ENCODE results near the gene PODN. TPM values are rescaled to one million over a fixed set of nuclear protein-coding genes. Genes with fewer than 3 reads are reported as not detected.

The PODN gene
- total RNA-seq, 1 donor = 9.1 TPM

- no peak overlapping the region for H3K4me3 ChIP-seq (ENCODE audit: low read depth, low read length)
- no peak for DNase-seq (ENCODE audit: low read depth)
- TF ChIP-seq, protein P1, sequence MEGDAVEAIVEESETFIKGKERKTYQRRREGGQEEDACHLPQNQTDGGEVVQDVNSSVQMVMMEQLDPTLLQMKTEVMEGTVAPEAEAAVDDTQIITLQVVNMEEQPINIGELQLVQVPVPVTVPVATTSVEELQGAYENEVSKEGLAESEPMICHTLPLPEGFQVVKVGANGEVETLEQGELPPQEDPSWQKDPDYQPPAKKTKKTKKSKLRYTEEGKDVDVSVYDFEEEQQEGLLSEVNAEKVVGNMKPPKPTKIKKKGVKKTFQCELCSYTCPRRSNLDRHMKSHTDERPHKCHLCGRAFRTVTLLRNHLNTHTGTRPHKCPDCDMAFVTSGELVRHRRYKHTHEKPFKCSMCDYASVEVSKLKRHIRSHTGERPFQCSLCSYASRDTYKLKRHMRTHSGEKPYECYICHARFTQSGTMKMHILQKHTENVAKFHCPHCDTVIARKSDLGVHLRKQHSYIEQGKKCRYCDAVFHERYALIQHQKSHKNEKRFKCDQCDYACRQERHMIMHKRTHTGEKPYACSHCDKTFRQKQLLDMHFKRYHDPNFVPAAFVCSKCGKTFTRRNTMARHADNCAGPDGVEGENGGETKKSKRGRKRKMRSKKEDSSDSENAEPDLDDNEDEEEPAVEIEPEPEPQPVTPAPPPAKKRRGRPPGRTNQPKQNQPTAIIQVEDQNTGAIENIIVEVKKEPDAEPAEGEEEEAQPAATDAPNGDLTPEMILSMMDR (IDR thresholded peaks at IDR 0.05; ENCODE audit: insufficient read depth, low read depth, low read length) = no peak
Measured at GRCh38 chr1:53130598-53130877, 68.5 kb downstream of the PODN start.

DNA sequence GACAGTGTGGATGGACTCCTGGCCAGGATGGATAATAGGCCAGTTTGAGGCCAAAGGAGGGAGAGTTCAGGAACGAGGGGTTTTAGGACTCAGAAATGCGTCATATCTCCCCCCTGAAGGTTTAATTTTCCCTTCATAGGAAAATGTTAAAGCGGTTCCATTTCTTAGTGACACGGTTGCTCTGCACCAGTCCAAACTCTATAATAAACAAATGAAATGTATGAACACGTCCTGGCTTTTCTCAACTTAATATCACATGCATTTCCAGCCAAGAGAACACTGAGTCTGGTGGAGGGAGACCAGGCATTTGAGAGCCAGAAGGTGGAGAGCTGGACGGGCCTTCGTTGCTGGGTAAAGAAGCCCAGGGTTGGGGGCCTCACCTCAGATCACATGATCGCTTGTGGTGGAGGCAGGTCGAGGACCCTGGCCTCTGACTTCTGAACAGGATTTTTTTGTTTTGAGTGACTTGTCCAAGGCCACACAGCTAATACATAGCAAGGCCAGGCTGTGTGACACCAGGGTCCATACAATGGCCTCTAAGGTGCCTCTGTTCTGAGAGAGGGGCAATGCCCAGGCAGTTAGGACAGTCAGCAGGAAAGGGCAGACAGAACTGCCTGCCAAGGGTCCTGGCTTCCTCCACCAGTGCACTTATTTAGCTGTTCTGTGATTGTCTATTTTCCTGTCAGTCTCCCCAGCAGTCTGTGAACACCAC is 69.0 kb downstream of the PODN start:
- TF ChIP-seq, protein P1 (IDR thresholded peaks at IDR 0.05; ENCODE audit: insufficient read depth, low read depth, low read length) = no peak
- DNase-seq (ENCODE audit: low read depth) = no peak
- no peak overlapping the region for H3K4me3 ChIP-seq (ENCODE audit: low read depth, low read length)

- H3K4me3 ChIP-seq (ENCODE audit: low read depth, low read length) = no peak overlapping the region
- TF ChIP-seq, protein P1 (IDR thresholded peaks at IDR 0.05; ENCODE audit: insufficient read depth, low read depth, low read length) = no peak
- DNase-seq (ENCODE audit: low read depth) = no peak
Measured at GRCh38 chr1:53131590-53131938, 69.6 kb downstream of the PODN start.

DNA sequence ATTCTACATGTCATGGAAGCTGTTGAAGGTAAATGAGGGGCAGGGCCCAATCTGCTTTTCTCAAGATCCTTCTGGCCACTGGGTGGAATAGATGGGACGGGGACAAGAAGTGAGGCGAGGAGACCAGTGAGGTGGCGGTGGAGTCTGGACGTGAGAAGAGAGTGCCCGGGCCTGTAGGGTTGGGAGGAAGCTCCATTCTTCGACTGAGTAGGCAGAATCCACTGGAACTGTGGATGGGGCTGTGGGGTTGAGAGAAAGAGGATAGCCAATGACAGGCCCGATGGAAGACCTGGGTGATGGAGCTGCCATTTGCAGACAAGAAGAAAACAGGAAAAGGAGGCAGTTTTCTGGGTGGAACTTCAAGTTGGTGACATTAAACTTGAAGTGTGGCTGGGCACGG is 70.2 kb downstream of the PODN start:
- no peak overlapping the region for H3K4me3 ChIP-seq (ENCODE audit: low read depth, low read length)
- no peak for DNase-seq (ENCODE audit: low read depth)
- TF ChIP-seq, protein P1 (IDR thresholded peaks at IDR 0.05; ENCODE audit: insufficient read depth, low read depth, low read length) = no peak

DNA sequence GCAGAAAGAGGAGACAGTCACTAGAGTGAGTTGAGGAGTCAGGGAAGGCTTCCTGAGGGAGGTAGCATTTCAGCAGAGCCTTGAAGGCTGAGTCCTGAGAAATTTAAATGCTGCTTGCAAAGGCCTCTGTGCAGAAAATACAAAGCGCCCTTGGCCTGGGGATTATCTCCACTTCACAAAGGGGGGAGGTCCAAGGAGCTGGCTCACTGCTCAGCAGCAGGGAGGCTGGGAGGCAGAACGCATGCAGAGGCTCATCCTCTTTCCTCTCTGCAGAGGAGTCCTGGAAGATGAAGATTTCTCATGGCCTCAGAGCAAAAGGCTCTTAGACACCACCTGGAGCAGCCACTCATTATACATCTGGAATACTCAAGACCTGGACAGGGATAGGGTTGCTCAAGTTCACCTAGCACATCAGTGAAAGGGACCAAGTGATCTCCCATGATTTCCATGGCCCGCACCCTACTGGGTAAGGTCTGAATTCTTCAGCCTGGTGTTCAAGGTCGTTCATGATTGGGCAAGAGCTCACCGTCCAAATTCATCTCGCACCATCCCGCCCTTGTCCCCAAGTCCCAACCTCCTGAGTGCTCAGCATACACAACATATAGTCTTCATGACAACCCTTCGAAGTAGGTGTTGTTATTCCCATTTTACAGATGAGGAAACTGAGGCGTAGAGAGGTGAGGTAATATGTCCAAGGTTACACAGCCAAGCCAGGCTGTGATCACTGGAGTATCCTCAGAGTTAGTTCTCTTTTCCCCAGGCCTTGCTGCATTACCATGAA is 71.4 kb downstream of the PODN start:
- no peak for DNase-seq (ENCODE audit: low read depth)
- no peak overlapping the region for H3K4me3 ChIP-seq (ENCODE audit: low read depth, low read length)
- TF ChIP-seq, protein P1 (IDR thresholded peaks at IDR 0.05; ENCODE audit: insufficient read depth, low read depth, low read length) = no peak

GRCh38 chr1:53134042-53134485 is 72.1 kb downstream of the PODN start:
- no peak overlapping the region for H3K4me3 ChIP-seq (ENCODE audit: low read depth, low read length)
- TF ChIP-seq, protein P1 (IDR thresholded peaks at IDR 0.05; ENCODE audit: insufficient read depth, low read depth, low read length) = no peak
- no peak for DNase-seq (ENCODE audit: low read depth)

Small RNAs within 50 kb of the gene (small RNA-seq; reads per million reads assigned to genes)
- gene HIGD1AP11 = not detected

Other genes starting within 250 kb of the PODN start
- 0.32 and 1.7 TPM in 2 replicates for gene ZYG11A, start 219.5 kb upstream of the PODN start, total RNA-seq
- gene ECHDC2, start 140.5 kb upstream of the PODN start, total RNA-seq = 25.5 and 28.3 TPM in 2 replicates
- gene SCP2, start 134.9 kb upstream of the PODN start, total RNA-seq = 113 and 170 TPM in 2 replicates
- gene SLC1A7, start 80.4 kb downstream of the PODN start, total RNA-seq = under 0.01 TPM in 2 replicates
- gene CPT2, start 134.6 kb downstream of the PODN start, total RNA-seq = 13.2 and 19.0 TPM in 2 replicates
- 39.7 and 41.6 TPM in 2 replicates for gene CZIB, start 158.4 kb downstream of the PODN start, total RNA-seq
- 22.2 and 30.2 TPM in 2 replicates for gene MAGOH, start 176.3 kb downstream of the PODN start, total RNA-seq

All from fibroblast of villous mesenchyme (primary cell).